EL (cell line): ENCODE data around the gene MTERF2.

ENCODE experiments used
- DNase-seq: peaks from one replicate; pipeline ENCODE4 v3.0.0-alpha.2; 2016

Gene MTERF2

DNA sequence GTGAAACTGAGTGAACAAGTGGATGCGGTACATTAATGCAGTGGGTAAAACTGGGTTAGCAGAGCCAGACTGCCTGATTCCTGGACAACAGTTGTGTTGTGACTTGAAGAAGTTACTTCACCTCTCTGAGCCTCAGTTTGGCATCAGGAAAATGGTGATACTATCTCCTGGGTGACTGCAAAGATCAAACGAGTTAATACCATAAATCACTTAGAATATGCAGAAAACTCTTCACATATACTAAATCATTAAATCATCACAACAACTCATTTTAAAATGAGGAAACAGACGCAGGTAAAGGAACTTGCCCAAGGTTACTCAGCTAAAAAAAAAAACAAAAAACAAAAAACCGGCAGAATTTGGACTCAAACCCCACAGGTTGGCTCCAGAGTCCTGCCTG, 811 bp downstream of the MTERF2 start:
- no peak for DNase-seq

DNA sequence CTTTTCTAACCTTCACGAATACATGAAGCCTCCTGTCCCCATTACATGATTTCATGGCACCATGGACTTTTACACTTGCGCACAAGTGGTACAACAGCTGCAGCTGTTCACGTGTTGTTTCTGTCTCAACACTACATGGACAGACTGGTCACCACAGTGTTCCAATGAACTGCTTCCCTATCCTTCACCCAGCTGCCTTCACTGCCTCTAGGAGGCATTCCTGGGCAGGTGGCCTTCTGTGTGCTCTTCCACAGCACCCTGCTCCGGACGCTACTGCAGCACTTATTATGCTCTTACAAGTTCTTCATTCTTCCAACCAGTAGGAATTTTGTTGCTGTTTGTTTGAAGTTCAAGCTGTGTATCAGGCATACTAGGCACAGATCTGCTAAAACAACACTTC, 1.5 kb downstream of the MTERF2 start:
- no peak for DNase-seq

DNA sequence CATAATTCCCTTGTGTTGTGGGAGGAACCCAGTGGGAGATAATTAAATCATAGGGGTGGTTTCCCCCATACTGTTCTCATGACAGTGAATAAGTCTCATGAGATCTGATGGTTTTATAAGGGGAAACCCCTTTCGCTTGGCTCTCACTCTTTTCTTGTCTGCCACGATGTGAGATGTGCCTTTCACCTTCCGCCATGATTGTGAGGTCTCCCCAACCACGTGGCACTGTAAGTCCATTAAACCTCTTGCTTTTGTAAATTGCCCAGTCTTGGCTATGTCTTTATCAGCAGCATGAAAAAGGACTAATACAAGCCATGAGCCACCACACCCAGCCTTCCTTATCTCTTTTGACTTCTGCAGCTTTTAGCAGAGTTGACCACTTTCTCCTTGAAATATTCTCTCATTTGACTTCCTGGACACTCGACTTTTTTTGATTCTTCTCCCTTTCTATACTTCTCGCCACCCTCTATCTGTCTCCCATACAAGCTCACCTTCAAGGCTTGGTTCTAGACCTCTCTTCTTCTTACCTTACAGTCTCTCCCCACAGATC, 2.3 kb downstream of the MTERF2 start:
- no peak for DNase-seq

DNA sequence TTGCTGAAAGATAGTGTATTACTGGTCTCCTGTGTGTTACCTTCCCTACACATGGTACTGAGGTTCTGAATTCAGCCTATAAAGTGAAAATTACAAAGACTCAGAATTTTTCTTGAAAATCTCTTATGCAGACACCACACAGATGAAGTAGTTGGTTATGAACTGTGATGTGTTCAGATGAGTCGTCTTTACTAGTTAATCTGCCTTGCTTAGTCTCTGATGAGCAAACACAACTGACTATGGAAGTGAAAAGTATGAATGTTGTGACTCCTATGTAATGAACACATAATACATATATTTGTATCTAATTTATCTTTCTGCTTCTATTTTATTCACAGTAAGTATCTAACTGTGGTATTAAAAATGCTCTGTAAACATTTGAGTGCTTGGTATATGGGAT, 4.7 kb downstream of the MTERF2 start:
- DNase-seq: no peak

DNA sequence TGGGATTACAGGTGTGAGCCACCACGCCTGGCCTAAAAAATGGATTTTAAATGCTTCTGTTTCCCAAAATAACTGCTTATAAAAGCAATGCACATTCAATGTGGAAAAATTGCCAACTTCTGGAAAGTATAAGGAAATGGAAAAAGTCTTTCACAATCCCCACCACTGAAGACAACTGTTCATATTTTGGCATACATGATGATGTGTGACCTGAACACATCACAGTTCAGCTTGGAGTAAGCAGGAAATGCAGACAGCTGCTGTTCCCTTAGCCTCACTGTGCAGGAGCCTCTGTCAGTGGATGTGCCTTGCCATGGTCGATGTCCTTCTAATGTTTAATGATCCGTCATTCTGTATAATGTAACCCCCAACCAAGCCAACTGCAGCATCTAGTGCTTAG, 5.2 kb downstream of the MTERF2 start:
- DNase-seq: no peak

DNA sequence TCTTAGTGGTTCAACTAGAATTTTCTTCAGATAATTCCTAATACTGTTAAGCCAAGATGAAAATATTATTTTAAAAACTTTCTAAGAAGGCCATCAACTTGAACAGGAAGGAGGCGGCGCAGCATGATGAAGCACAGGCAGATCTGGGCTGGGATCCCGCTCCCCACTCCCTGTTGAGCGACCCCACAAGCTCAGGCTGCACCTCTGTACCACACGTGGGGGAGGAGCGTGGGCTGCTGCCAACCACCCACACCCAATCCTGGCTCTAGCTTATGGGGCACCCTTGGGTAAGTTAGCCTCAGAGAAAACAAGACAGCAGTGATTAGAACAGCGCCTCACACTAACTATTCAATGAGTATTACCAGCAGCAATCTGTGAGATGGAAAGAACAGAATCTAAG, 6.0 kb downstream of the MTERF2 start:
- no peak for DNase-seq

DNA sequence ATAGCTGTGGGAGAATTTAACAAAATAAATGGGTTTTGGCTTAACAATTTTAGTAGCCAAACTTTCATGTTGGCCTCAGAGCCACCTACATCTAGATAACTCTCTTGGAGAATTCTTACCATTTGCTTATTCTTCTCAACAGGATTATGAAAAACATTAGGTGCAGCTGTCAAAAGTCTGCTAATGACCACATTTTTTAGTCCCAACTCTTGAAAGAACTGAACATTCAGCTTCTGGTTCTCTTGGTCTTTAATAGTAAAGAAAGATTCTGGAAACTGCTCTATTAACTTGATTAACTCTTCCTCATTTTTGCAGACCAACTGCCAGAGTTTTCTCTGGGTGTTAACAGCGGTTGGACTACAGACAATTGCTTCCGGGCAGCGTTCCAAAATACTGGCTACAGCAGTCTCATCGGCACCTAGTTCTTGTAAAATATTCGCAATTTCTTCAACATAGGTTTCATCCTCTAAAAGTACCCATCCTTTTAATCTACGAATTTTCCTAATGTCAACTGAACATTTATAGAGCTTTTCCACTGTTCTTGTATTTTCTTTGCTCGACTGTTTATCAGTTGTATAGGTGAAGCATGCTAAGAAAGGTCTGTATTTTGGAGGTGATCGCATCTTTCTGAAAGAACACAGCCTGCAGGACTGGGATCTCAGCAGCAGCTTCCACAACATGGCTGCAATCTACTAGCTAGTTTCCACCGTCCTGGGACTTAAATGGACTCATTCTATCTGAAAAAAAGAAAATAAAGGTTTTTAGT, 8.7 kb downstream of the MTERF2 start:
- peak; percentile 42 for DNase-seq

DNA sequence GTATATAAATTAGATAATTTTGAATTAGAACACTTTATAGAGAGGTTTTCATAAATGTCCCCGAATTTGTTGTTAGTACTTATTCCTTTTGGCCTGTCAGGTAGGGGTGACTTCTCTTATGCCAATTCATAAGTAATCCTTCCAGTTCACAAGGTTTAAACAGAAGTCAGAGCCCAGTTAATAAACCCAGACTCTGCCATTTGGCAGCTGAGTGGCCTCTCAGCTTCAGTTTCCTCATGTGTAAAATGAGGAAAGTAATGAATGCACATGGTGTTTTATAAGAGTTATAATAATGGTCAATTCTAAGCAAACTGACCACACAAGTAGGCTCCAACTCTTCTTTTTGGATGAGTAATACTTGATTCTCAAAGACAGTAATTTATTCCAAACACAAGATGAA, 10.3 kb downstream of the MTERF2 start:
- DNase-seq: no peak

DNA sequence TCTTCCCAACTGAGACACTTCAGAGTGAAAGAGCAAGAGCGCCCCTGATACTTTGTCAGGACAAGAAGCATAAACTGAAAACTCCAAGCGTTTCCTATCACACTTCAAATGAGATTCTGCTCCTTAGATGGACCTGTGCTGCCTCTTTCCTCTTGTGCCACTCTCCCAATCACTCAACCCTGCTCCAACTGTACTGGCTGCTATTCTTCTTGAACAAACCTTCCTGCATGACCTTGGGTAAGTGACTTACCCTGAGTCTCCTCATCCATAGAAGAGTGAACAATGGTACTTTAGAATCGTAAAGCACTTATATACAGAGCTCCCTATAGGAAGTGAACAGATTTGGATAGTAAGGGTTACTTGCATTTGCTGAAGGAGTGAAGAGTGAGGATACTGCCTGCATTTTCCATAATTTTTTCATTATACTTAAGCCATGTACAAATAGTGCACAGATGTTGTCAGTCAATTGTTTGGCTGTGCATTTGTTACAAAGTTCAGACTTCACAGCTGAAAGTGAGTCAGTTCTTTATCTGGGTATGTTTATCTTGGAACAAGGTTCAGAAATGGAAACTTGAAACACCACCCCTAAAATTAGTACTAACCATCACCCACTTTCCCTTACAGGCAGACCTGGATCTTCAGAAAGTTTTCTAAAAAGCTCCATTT, 10.8 kb downstream of the MTERF2 start:
- DNase-seq: peak; percentile 36

DNA sequence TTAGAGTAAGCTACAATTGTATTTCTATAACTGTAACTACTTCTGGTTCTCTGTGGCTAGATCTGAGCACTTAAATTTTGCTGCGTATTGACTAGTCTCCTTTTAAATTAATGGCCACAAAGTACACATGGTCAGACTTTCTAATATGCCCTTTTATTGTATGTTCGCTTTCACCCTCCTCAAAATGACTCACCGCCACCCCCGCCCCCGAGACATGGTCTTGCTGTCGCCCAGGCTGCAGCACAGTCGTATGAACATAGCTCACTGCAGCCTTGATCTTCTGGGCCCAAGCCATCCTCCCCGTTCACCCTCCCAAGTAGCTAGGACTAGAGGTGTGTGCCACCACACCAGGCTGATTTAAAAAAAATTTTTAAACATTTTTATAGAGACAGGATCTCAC, 11.8 kb downstream of the MTERF2 start:
- no peak for DNase-seq

DNA sequence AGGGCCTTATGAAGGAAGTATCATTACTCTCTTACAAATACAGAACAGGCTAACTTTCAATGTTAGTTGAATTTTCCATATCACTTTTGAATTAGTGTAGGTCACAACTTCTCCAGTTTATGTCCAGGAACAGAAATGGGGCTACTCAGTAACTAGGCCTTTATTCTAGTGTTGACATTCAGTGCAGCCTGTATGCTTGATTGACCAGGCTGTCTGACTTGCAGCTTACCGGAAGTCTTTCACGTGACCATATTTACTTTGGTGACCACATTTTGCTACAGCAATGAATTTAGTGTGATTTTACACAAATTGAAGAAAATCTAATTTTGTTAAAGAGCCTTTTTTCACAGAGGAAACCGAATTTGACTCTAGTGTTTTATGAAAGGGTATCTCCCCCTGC, 12.4 kb downstream of the MTERF2 start:
- DNase-seq: no peak

DNA sequence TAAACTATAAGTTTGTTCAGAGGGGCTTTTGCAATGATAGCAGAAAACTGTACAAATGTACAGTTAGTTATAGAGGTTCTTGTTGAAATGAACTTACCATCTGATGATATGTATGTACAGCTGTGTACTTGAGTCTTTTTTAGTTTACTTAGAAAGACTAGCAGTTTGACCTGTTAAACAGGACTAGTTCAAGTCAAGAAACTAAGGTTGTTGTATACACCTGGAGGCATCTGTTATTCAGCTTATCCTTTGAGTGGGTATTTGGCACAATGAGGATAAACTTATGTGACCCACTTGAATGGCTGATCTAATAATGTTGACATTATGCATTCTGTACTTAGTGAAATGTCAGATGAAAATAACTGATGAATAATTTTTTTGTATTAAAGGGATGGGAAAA, 13.4 kb downstream of the MTERF2 start:
- no peak for DNase-seq

DNA sequence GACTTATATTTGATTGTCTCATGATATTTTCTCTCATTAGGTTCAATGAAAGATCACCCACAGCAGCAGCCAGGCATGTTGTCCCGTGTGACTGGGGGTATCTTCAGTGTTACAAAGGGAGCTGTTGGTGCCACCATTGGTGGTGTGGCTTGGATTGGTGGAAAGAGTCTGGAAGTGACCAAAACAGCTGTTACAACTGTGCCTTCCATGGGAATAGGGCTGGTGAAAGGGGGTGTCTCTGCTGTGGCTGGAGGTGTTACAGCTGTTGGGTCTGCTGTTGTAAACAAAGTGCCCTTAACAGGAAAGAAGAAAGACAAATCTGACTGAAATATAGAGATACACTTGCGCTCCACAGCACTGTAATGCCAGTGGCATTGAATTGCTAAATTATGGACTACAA, 15.9 kb downstream of the MTERF2 start:
- DNase-seq: no peak

DNA sequence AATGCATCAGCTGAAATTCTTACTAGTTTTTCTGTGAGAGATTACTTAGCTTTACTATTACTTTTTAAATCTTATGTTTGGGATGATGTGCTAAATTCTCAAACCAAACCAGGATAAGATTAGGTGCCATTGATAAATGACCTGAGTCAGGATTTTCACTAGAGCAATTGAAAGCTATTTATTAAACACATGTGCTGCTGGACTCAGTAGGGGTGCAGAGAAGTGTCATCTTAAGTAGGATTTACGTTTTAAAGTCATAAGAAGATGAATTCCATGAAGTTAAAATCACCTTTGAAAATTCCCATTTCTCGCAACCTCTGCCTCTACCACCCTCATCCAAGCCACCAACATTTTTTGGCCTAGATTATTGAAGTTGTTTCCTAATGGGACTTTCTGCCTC, 22.4 kb downstream of the MTERF2 start:
- no peak for DNase-seq

DNA sequence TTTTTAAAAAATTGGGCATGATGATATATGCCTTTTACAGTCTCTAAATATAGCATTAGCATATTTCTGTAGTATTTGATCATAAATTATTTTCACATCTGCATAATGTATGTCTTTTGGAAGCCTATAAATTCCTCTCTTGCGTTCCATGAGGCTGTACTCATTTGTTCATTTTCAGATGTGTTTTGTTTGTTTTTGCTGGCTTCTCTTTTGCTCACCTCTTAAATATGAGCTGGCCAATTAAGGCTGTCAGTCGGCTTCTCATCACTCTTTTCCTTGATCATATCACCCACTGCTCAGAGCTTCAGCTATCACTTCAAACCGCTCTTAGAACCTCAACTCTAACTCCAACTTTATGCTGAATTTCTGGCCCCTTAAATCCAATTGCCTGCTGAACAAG, 24.7 kb downstream of the MTERF2 start:
- peak; percentile 53 for DNase-seq

DNA sequence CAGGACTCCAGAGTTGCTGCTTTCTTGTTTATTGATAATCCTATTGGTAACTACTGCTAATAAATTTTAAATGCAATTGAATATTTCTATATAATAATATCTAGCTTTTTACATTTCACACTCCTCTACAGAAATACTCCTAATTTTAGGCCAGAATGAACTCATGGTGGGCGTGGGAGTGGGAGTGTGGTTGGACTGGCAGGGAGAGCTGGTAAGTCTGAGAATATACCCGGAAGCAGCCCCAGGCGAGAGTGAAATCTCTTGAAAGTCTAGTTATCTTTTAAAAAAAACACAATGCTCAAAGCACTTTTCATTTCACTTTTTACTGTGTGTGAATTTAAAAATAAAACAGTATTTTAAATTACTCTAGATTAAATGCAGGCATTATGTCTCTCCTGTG, 26.5 kb downstream of the MTERF2 start:
- DNase-seq: no peak

DNA sequence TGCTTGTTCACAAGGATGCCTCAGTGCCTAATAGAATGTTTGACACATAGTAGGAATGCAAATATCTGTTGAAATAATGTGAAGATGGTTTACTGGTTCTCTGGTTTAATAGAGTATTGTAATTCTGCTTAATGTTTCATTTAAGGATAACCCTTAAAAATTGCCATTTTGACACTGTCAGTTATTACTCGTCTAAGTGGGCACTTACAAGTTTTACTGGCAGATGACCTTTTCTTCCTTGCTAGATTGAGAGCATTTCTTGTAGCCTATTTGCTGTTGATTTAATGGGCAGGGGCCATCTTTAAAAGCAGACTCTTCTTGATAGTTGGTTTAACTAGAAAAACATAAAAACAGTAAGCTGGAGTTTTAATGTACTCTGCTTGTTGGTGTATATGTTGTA, 29.4 kb downstream of the MTERF2 start:
- peak; percentile 14 for DNase-seq

DNA sequence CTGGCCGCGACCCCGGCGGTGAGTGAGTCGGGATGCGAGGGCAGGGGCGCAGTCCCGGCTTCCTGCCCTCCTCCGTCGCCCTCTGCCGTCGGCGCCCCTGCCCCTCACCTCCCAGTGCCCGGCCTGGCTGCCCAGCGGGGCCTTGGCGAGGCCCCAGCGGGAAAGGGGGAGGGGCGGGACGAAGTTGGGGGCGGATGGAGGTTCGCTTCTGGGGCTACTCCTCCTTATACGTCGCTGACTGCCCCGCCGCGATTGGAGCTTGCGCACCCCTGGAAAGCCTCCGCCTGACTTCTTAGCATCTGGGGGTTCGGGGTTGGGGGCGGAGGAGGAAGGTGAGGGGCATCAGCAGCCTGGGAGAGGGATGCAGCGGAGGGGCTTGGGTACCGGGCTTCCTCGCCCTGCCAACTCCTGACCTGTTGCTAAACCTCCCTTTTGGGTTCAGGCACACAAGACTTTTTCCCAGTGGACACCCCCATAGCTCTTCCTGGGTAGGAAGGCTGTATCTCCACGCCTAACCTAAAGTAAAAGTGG, 30.8 kb downstream of the MTERF2 start:
- DNase-seq: peak; percentile 75

DNA sequence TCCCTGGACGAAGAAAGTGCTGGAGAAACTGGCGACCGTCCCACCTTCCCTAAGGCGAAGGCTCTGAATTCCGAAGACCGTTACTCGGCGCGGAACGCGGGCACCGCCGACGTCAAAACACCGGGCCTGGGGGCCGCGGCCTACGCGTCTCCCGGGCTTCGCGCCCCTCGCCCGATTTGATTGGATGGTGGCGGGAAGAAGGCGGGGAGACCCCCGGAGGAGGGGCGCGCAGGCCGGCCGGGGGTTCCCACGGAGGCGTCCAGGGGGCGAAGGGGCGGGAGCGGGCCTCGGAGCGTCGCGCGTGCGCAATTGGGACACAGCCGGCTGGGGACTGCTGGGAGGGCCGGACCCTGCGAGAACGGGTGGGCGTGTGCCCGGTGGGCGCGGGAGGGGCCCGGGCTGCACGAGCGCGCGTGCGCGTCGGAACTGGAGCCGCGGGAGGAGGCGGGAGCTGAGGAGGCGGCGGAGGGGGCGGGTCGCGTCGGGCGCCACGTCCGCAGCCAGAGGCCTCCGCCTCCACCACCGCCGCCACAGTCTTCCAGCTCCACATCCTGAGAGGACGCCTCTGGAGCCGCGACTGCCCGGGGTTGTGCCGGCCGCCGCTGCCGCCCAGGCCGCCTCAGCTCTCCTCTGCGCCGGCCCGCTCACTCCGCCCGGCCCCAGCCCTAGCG, 31.4 kb downstream of the MTERF2 start, which contains the start of gene TMEM263:
Gene TMEM263, plus strand, starts transcription at position 531 of the 671 bp plus-strand sequence. CDS start 11,210 bp downstream, outside the sequence.
- peak; percentile 97 for DNase-seq

DNA sequence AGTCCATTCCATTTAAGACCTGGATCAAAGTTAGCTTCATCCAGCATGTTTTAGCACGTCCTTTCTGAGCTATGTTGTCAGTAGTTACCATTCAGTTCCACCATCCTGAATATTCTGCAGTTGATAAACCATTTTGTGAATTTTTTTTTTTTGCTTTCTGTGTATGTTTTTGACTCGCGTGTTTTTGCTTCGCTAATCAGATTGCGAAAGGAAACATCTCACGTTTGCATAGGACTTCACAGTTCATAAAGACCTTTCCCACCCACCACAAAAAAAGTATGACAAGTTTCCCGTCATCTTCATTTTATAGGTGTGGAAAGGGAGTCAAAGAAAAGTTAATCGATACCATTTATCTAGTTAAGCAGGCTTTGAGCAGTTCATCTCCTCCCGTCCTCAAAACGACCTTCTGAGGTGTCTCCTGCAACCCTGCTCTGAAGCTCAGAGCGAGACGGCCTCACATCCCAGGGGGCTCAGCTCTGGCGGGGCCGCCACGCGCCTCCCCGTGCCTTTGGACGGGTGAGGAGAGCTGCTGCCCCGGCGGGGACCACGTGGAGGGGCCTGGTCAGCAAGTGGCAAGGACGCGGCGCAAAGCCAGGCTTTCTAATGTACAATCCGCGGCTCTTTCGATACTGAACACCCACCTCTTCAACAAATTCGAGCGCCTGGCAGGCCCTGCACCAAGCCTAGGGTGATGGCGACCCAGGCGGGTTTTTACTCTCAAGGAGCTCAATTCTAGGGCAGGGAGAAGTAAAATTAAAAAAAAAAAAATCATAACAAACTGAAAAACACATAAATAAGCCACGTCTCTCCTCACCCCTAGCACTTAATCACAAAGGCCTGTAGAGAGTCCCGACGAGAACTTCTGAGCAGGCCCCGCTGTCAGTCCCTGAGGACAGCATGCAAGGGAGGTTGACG, 32.2 kb downstream of the MTERF2 start:
- DNase-seq: peak; percentile 53

DNA sequence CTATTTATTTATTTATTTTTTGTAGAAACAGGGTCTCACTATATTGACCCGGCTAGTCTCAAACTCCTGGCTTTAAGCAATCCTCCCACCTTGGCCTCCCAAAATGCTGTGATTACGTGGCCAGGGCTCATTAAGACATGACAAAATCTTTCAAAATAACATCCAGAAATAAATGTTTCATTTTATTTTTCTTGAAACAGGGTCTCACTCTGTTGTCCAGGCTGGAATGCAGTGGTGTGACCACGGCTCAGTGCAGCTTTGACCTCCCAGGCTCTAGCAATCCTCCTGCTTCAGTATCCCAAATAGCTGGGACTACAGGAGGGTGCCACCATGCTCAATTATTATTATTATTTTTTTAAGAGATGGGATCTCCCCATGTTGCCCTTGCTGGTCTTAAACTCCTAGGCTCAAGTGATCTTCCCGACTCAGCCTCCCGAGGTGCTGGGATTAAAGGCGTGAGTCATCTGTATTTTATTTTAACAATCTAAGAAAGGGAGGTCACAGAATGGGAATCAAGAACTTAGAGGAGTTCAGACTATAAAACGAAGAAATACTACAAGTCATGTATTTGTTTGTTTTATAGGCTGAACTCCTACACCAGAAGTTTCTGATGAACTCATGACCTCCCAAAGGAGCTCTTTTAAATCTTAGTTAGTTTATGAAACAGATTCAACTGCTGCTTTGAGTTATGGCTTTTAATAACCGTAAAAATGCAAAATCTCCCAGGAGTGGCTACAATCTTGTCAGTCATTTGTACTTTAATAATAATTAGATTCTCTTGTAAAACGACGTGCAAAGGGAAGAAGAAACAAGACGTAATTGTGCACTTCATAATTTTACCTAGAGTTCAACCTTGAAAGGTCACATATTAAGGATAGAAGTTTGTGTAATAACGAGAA, 33.3 kb downstream of the MTERF2 start:
- peak; percentile 79 for DNase-seq
